MM.1S (cell line): Measurements from ENCODE around the gene DGCR8.

ENCODE experiments used
- DNase-seq: peaks from one replicate; pipeline ENCODE4 v3.0.0-alpha.2; 2015
- H2AFZ ChIP-seq: fragments of 300-600 bp; sonication (generic); 2 replicates; pipeline ENCODE4 v1.6.0; 2016; ENCODE audit warnings: antibody characterized with exemption, low read length
- H3F3A ChIP-seq: fragments of 300-600 bp; sonication (generic); 2 replicates; pipeline ENCODE4 v1.6.1; 2016; ENCODE audit warnings: mild to moderate bottlenecking, antibody characterized with exemption, low read length, moderate library complexity, mixed read lengths; ENCODE audit not compliant: insufficient read depth
- H3K27ac ChIP-seq: fragments of 300-600 bp; sonication (generic); 2 replicates; pipeline ENCODE4 v1.5.1; 2016; ENCODE audit warnings: mild to moderate bottlenecking, low read length
- H3K27me3 ChIP-seq: fragments of 300-600 bp; sonication (generic); replicated peaks from 2 replicates; pipeline ENCODE4 v1.6.0; 2016; ENCODE audit warnings: low read length; ENCODE audit not compliant: insufficient read depth
- H3K36me3 ChIP-seq: fragments of 300-600 bp; sonication (generic); replicated peaks from 2 replicates; pipeline ENCODE4 v1.6.1; 2016; ENCODE audit warnings: mild to moderate bottlenecking, low read length, mixed read lengths; ENCODE audit not compliant: insufficient read depth
- H3K4me1 ChIP-seq: fragments of 300-600 bp; sonication (generic); 2 replicates; pipeline ENCODE4 v1.6.1; 2016; ENCODE audit warnings: low read length, mixed read lengths
- H3K4me2 ChIP-seq: fragments of 300-600 bp; sonication (generic); 2 replicates; pipeline ENCODE4 v1.6.0; 2016; ENCODE audit warnings: low read depth, low read length
- H3K4me3 ChIP-seq: fragments of 300-600 bp; sonication (generic); 2 replicates; pipeline ENCODE4 v1.5.1; 2016; ENCODE audit warnings: low read length, mixed read lengths
- H3K79me2 ChIP-seq: fragments of 300-600 bp; sonication (generic); 2 replicates; pipeline ENCODE4 v1.6.1; 2016; ENCODE audit warnings: mixed run types, low read length, mixed read lengths
- H3K9ac ChIP-seq: fragments of 300-600 bp; sonication (generic); 2 replicates; pipeline ENCODE4 v1.6.1; 2016; ENCODE audit warnings: low read length, mixed read lengths
- H3K9me2 ChIP-seq: fragments of 300-600 bp; sonication (generic); replicated peaks from 2 replicates; pipeline ENCODE4 v1.6.1; 2016; ENCODE audit warnings: mild to moderate bottlenecking, low read length, mixed read lengths; ENCODE audit not compliant: insufficient read depth
- H3K9me3 ChIP-seq: fragments of 300-600 bp; sonication (generic); replicated peaks from 2 replicates; pipeline ENCODE4 v1.6.1; 2016; ENCODE audit warnings: mild to moderate bottlenecking, low read length, mixed read lengths; ENCODE audit not compliant: insufficient read depth
- H4K20me1 ChIP-seq: fragments of 300-600 bp; sonication (generic); 2 replicates; pipeline ENCODE4 v1.6.1; 2016; ENCODE audit warnings: mild to moderate bottlenecking, low read length, moderate library complexity, mixed read lengths; ENCODE audit not compliant: insufficient read depth
- CTCF ChIP-seq: fragments of 300-600 bp; sonication (generic); IDR thresholded peaks from 2 replicates; pipeline ENCODE4 v1.5.1; 2016; ENCODE audit warnings: antibody characterized with exemption, low read length, mixed read lengths
- EZH2 ChIP-seq: fragments of 300-600 bp; sonication (generic); optimal IDR thresholded peaks from 2 replicates; pipeline ENCODE3; 2017; ENCODE audit warnings: low read depth, mild to moderate bottlenecking, antibody characterized with exemption, low read length, mixed read lengths
- EZH2phosphoT487 ChIP-seq: fragments of 300-600 bp; sonication (generic); IDR thresholded peaks from 2 replicates; pipeline ENCODE4 v1.6.1; 2018; ENCODE audit warnings: antibody characterized with exemption, low read length

The DGCR8 gene

GRCh38 chr22:20080445-20080775 lies 369 bp downstream of the DGCR8 start:
- Histone ChIP-seq H3K4me2 (peak overlapping the region; percentile 99), H3K27me3 (no peaks in the 10 kb centered on the region), H3K9ac (peak overlapping the region; percentile 82), H4K20me1 (peaks cover 8% of the 10 kb centered on the region; the same call in 1 of the 2 replicates), H2AFZ (peak overlapping the region; percentile 77), H3K36me3 (no peaks in the 10 kb centered on the region), H3F3A (no peaks in the 10 kb centered on the region), H3K4me1 (peaks cover 6% of the 10 kb centered on the region; the same call in 1 of the 2 replicates), H3K4me3 (peak overlapping the region; percentile 80), H3K27ac (peak overlapping the region; percentile 52; the same call in 1 of the 2 replicates), H3K9me2 (no peaks in the 10 kb centered on the region), H3K79me2 (peaks cover 51% of the 10 kb centered on the region), H3K9me3 (no peaks in the 10 kb centered on the region)
- DNase-seq: peak; percentile 73
- TF ChIP-seq CTCF: no peak
- no peak for TF ChIP-seq EZH2
- TF ChIP-seq EZH2phosphoT487: no peak

GRCh38 chr22:20080776-20081654 lies 974 bp downstream of the DGCR8 start:
- Histone ChIP-seq H3K4me1 (peaks cover 6% of the 10 kb centered on the region; the same call in 1 of the 2 replicates), H3K9me3 (no peaks in the 10 kb centered on the region), H3K79me2 (peaks cover 57% of the 10 kb centered on the region), H3K27me3 (no peaks in the 10 kb centered on the region), H4K20me1 (peaks cover 12% of the 10 kb centered on the region), H3F3A (no peaks in the 10 kb centered on the region), H3K27ac (peak overlapping the region; percentile 52; the same call in 1 of the 2 replicates), H3K4me3 (peak overlapping the region; percentile 80), H2AFZ (peak overlapping the region; percentile 77), H3K9ac (peak overlapping the region; percentile 82), H3K4me2 (peak overlapping the region; percentile 99), H3K36me3 (0 out of 2 replicates have a peak, but pooled peaks cover under 1% of the 10 kb centered on the region), H3K9me2 (no peaks in the 10 kb centered on the region)
- TF ChIP-seq EZH2phosphoT487 (no peak), EZH2 (no peak), CTCF (no peak)
- DNase-seq: peak; percentile 19

GRCh38 chr22:20083157-20083890 lies 3.3 kb downstream of the DGCR8 start:
- H3K4me1 ChIP-seq: peaks cover 6% of the 10 kb centered on the region; the same call in 1 of the 2 replicates
- TF ChIP-seq EZH2phosphoT487 (no peak), CTCF (no peak), EZH2 (no peak)
- no peak for DNase-seq
- peaks cover 80% of the 10 kb centered on the region for H3K79me2 ChIP-seq
- peaks cover 12% of the 10 kb centered on the region for H4K20me1 ChIP-seq
- no peaks in the 10 kb centered on the region for H3F3A ChIP-seq
- peaks cover 5% of the 10 kb centered on the region; the same call in 1 of the 2 replicates for H3K36me3 ChIP-seq
- H3K27me3 ChIP-seq: no peaks in the 10 kb centered on the region
- no peaks in the 10 kb centered on the region for H3K9me3 ChIP-seq
- H3K9me2 ChIP-seq: no peaks in the 10 kb centered on the region
- H3K4me3 ChIP-seq: no peak overlapping the region
- no peak overlapping the region for H3K27ac ChIP-seq
- no peak overlapping the region for H3K9ac ChIP-seq
- no peak overlapping the region for H3K4me2 ChIP-seq
- H2AFZ ChIP-seq: no peak overlapping the region
